Stimulated activated CD4-positive, alpha-beta T cell treated with anti-CD3 and anti-CD28 coated beads, TNF-alpha, amount 100 ng/mL, for 1 hour (primary cell): ENCODE results near the gene RFTN2.
"Not testable (repeated sequence)": the region's sequence is repeated elsewhere in the genome, so short reads cannot be mapped to it uniquely, and the experiment has no call there.

Experiments used
- DNase-seq, 3 donors: peaks; one replicate each; pipeline ENCODE4 v3.0.0-alpha.2; 2020; ENCODE audit warnings: low read depth in 3 of 3, low spot score in 1 of 3

The RFTN2 gene

GRCh38 chr2:197604117-197604860 lies 71.1 kb downstream of the RFTN2 start:
- no peak for DNase-seq

DNA sequence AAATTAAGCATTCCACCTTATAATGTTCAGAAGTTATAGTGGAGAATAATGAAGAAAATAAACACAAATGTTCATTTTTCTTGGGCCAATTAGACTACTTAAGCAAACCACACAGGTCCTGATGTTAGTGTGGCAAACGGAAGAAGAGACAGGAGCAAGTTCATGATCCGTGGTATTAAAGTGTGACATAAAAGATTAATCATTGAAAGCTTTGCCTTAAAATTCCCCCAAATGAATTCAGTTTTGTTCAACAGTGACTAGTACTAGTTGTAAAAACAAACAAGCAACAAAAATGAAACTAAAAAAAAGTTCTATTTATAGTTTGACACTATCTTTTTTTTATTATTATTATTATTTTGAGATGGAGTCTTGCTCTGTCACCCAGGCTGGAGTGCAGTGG lies 73.7 kb downstream of the RFTN2 start:
- no peak for DNase-seq

DNA sequence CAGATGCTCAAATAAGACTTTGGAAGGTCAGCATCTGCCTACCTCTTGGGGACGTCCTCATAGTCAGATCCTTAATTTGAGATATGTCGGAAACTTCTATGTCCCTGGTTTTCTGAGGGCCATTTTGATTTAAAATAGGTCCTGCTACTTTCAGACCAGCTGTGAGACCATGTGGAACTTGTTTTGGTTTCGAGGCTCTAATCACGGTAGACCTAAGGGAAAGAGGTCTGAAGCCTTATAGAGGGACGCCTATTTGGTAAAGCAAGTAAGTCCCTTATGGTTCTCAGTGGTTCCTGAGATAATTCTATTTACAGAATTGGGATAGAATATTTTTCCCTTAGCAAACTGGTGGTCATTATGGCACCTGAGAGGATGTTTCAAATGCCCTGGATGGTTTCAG lies 75.1 kb downstream of the RFTN2 start:
- DNase-seq, result no peak

DNA sequence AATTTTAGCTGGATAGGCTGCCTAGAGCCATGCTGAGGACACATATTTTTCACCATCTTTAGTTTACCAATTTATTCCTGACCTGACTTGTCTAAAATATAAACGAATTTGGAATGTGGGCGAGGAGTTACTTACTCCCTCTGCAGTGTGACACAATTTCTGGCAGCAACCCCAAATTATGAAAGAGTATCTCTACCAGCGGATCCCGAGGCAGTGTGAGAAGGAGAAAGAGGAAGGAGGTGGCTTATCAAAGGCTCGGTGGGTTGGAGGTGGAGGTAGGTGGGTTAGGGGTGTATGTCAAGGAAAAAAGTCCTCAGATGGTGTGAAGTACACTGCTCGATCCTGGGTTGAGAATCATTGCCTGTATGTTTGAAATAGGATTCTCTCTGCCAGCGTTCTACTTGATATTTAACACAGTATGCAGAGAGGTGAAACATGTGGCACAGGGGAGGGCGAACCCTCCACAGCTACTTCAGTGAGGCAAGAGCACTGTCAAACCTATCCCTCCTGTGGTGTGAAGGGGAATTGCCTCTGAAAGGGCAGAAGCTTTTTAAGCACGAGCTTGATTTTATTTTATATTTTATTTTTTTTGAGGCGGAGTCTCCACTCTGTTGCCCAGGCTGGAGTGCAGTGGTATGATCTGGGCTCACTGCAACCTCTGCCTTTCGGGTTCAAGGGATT lies 76.0 kb downstream of the RFTN2 start:
- DNase-seq, result no peak

GRCh38 chr2:197598450-197598849 lies 76.9 kb downstream of the RFTN2 start:
- no peak for DNase-seq

- no peak for DNase-seq
Observed at GRCh38 chr2:197597166-197597565, 78.2 kb downstream of the RFTN2 start.

DNA sequence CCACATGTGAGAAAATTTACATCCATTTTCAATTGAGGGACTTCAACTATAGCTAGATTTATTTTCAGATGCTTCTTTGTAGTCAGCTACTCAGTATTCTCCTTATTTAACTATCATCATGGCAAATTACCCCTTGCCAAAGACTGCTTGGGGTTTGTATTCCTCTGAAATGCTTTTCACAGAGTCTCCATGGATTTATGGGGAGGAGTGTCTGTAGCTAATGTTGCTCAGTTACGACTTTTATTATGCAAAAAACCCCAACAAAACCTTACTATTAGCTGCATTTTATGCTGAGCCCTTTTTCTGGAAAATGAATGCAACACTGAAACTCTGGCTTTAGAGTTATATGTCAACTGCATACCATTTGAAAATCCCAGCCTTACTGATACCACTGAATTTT lies 78.6 kb downstream of the RFTN2 start:
- no peak for DNase-seq

- no peak for DNase-seq
Observed at GRCh38 chr2:197591339-197592072, 83.9 kb downstream of the RFTN2 start.

GRCh38 chr2:197587255-197587654 lies 88.1 kb downstream of the RFTN2 start:
- not testable (repeated sequence) for DNase-seq

DNA sequence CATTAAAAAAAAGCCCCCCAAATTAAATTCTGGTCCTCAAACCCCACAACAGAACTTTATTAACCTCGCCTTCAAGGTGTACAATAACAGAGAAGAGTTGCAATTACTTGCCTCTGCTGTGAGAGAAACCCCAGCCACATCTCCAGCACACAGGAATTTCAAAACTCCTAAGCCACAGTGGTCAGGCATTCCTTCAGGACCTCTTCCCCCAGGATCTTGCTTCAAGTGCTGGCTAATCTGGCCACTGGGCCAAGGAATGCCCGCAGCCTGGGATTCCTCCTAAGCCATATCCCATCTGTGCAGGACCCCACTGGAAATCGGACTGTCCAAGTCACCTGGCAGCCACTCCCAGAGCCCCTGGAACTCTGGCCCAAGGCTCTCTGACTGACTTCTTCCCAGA lies 95.2 kb downstream of the RFTN2 start:
- DNase-seq, result not testable (repeated sequence)

DNA sequence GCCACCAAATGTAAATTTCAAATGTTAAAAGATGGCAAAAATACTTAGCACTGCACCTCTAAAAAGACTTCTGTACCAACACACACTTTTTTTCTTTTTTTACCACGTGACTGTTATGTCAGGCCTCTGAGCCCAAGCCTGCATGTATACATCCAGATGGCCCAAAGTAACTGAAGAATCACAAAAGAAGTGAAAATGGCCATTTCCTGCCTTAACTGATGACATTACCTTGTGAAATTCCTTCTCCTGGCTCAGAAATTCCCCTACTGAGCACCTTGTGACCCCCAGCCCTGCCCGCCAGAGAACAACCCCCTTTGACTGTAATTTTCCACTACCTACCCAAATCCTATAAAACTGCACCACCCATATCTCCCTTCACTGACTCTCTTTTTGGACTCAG lies 97.1 kb downstream of the RFTN2 start:
- DNase-seq, result not testable (repeated sequence)

- DNase-seq, result no peak
Observed at GRCh38 chr2:197577446-197577845, 97.9 kb downstream of the RFTN2 start.

GRCh38 chr2:197576631-197577030 lies 98.8 kb downstream of the RFTN2 start:
- no peak for DNase-seq

DNA sequence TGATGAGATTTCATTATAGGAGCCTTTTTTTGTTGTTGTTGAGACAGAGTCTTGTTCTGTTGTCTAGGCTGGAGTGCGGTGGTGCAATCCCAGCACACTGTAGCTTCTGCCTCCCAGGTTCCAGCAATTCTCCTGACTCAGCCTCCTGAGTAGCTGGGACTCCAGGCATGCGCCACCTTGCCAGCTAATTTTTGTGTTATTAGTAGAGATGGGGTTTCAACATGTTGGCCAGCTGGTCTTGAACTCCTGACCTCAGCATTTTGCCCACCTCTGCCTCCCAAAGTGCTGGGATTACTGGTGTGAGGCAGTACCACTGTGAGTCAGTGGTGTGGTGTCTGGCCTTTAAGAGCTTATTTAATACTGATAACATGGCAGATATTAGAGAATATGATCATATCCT lies 99.4 kb downstream of the RFTN2 start:
- DNase-seq, result no peak

DNA sequence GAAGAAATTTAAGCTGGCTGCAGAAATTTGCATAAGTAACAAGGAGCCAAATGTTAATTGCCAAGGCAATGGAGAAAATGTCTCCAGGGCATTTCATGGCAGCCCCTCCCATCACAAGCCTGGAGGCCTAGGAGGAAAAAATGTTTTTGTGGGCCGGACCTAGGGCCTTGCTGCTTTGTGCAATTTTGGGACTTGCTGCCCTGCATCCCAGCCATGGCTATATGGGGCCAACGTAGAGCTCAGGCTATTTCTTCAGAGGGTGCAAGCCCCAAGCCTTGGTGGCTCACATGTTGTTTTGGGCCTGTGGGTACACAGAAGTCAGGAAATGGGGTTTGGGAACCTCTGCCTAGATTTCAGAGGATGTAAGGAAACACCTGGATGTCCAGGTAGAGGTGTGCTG lies 101.8 kb downstream of the RFTN2 start:
- no peak for DNase-seq

GRCh38 chr2:197571627-197572271 lies 103.6 kb downstream of the RFTN2 start:
- no peak for DNase-seq

- DNase-seq, result no peak
Observed at GRCh38 chr2:197560146-197560665, 115.2 kb downstream of the RFTN2 start.

GRCh38 chr2:197559681-197560080 lies 115.7 kb downstream of the RFTN2 start:
- no peak for DNase-seq

DNA sequence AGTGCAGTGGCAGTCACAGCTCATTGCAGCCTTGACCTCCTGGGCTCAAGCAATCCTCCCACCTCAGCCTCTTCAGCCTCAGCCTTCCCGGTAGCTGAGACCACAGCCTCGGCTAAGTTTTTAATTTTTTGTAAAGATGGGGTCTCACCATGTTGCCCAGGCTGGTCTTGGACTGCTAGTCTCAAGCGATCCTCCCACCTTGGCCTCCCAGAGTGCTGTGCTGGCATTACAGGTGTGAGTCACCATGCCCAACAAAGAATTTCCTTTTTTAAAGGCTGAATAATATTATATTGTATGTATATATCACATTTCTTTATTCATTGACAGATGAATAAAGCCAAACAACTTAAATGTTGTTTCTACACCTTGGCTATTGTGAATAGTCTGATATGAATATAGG lies 117.0 kb downstream of the RFTN2 start:
- no peak for DNase-seq

DNA sequence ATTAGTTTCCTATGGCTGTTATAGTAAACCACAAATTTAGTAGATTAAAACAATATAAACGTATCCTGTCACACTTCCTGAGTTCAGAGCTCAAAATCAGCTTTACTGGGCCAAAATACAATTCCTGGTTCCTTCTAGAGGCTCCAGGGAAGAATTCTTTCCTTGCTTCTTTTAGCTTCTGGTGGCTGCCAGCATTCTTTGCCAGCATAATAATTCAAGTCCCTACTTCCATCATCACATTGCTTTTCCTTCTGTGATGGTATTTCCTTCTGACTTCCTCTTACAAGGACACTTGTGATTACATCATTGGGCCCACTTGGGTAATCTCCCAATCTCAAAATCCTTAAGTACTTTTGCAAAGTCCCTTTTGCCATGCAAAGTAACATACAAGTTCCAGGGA lies 118.9 kb downstream of the RFTN2 start:
- DNase-seq, result no peak

- no peak for DNase-seq
Observed at GRCh38 chr2:197555467-197555866, 119.9 kb downstream of the RFTN2 start.
